Natural killer cell (primary cell): Measurements from ENCODE around the gene APLF. TPM values are rescaled to one million over a fixed set of nuclear protein-coding genes. Genes with fewer than 3 reads are reported as not detected.
A peak's percentile ranks its signal among the peaks of the same experiment; 100 is the strongest.
"Not testable (repeated sequence)": the region's sequence is repeated elsewhere in the genome, so short reads cannot be mapped to it uniquely, and the experiment has no call there.

Experiments used
- ATAC-seq, 3 donors: fragments of 150-1000 bp in 2 of 3; fragments of 200-7000 bp in 1 of 3; cut with Tn5 transposase; 1 replicate in 1 of 3; 2 replicates in 2 of 3; pipeline ENCODE4 v1.10.0; 2021; ENCODE audit warnings: mild to moderate bottlenecking in 2 of 3, moderate library complexity in 2 of 3
- DNase-seq, 2 donors: peaks; one replicate each; pipeline versions ENCODE4 v3.0.0 to v3.0.0-alpha.2; 2013 to 2021; ENCODE audit warnings: mixed read lengths in 1 of 2
- H3K27ac ChIP-seq: one replicate; pipeline ENCODE4 v1.5.1; 2013; ENCODE audit warnings: mild to moderate bottlenecking, low read length
- H3K27me3 ChIP-seq: one replicate; pipeline ENCODE4 v1.6.1; 2013; ENCODE audit warnings: low read length; ENCODE audit not compliant: control insufficient read depth, insufficient read depth
- H3K36me3 ChIP-seq: one replicate; pipeline ENCODE4 v1.6.1; 2013; ENCODE audit warnings: low read length; ENCODE audit not compliant: control insufficient read depth, insufficient read depth
- H3K4me1 ChIP-seq: one replicate; pipeline ENCODE4 v1.6.1; 2013; ENCODE audit warnings: low read length; ENCODE audit not compliant: control insufficient read depth, insufficient read depth
- H3K4me3 ChIP-seq: one replicate; pipeline ENCODE4 v1.5.1; 2013; ENCODE audit warnings: low read length
- H3K9me3 ChIP-seq: one replicate; pipeline ENCODE4 v1.6.1; 2013; ENCODE audit warnings: low read length; ENCODE audit not compliant: control insufficient read depth, insufficient read depth
- H3K27ac Mint-ChIP-seq, 2 donors: one replicate each; pipeline ENCODE4 v1.8.0; 2022; ENCODE audit warnings: mild to moderate bottlenecking in 2 of 2, mixed read lengths in 2 of 2, moderate library complexity in 1 of 2
- H3K27me3 Mint-ChIP-seq, 2 donors: one replicate each; pipeline ENCODE4 v1.8.0; 2022; ENCODE audit warnings: low read depth in 2 of 2, mixed read lengths in 2 of 2
- H3K36me3 Mint-ChIP-seq: one replicate; pipeline ENCODE4 v1.8.0; 2022; ENCODE audit warnings: mixed read lengths
- H3K4me1 Mint-ChIP-seq, 2 donors: one replicate each; pipeline ENCODE4 v1.8.0; 2022; ENCODE audit warnings: mixed read lengths in 2 of 2
- H3K4me3 Mint-ChIP-seq: one replicate; pipeline ENCODE4 v1.8.0; 2022; ENCODE audit warnings: mild to moderate bottlenecking, moderate library complexity, mixed read lengths
- H3K9me3 Mint-ChIP-seq, 2 donors: one replicate each; pipeline ENCODE4 v1.8.0; 2022; ENCODE audit warnings: mixed read lengths in 2 of 2
- WGBS: methylation state at CpG from one replicate; pipeline ENCODE4 v1.1.7; 2013; ENCODE audit warnings: missing lambda C conversion rate; ENCODE audit not compliant: insufficient coverage; 5-methylcytosine and 5-hydroxymethylcytosine counted together
- intact Hi-C: fragments of 100-400 bp; cut with micrococcal nuclease; formaldehyde crosslinking; loops from one replicate; pipeline ENCODE4 v1.14.2; 2022
- total RNA-seq, 4 donors: library from RNA; stranded (reverse); fragments of 120-200 nt in 1 of 4; gene quantifications; one replicate each; pipeline versions ENCODE4 v1.2.3 to v1.2.4, GENCODE V29; 2013 to 2022
- TF ChIP-seq, protein P1 (sequence below): fragments of 200-600 bp; IDR thresholded peaks from one replicate; pipeline ENCODE4 v1.8.0; 2022; ENCODE audit warnings: antibody characterized with exemption

Gene APLF
- total RNA-seq, 3 donors from 2014 or later (not counting 1 experiment from before 2014, with no cell fraction given) = 2.2 to 4.3 (median 3.8) TPM

DNA sequence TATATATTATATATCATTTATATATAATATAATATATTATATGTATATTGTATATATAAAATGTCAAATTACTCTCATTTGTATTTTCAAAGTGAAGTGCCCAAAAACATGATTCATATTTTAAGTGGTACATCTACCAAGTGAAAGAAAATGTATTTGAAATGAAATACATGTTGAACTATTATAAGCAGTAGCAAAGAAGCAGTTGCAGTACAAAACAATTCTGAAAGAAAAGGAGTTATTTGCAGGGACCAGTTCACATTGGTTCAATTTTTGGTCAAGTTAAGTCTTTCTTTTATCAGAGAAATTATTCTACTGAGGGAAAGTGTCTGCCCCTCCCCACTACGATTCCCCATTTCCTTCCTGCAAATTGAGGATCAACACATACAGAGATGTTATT is 51.9 kb downstream of the APLF start:
- H3K27me3 Mint-ChIP-seq = no peaks in the 10 kb centered on the region
- no peak overlapping the region for H3K27ac Mint-ChIP-seq
- H3K36me3 Mint-ChIP-seq = no peaks in the 10 kb centered on the region
- no peak overlapping the region for H3K4me3 ChIP-seq
- H3K4me3 Mint-ChIP-seq = no peak overlapping the region
- H3K27me3 ChIP-seq = no peaks in the 10 kb centered on the region
- H3K27ac ChIP-seq = no peak overlapping the region
- WGBS = no CpG with 5 or more reads among the region's 1 CpG
- TF ChIP-seq, protein P1, sequence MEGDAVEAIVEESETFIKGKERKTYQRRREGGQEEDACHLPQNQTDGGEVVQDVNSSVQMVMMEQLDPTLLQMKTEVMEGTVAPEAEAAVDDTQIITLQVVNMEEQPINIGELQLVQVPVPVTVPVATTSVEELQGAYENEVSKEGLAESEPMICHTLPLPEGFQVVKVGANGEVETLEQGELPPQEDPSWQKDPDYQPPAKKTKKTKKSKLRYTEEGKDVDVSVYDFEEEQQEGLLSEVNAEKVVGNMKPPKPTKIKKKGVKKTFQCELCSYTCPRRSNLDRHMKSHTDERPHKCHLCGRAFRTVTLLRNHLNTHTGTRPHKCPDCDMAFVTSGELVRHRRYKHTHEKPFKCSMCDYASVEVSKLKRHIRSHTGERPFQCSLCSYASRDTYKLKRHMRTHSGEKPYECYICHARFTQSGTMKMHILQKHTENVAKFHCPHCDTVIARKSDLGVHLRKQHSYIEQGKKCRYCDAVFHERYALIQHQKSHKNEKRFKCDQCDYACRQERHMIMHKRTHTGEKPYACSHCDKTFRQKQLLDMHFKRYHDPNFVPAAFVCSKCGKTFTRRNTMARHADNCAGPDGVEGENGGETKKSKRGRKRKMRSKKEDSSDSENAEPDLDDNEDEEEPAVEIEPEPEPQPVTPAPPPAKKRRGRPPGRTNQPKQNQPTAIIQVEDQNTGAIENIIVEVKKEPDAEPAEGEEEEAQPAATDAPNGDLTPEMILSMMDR = no peak
- no peaks in the 10 kb centered on the region for H3K9me3 ChIP-seq
- intact Hi-C loops = loop anchor here (5.0 to 10.0 kb wide), 2 partner anchors 52 to 154 kb away; partner anchors contain the start of genes APLF, FBXO48 and PLEK
- H3K9me3 Mint-ChIP-seq = peaks cover 0 to under 1% of the 10 kb centered on the region in 2 donors
- H3K4me1 Mint-ChIP-seq = no peaks in the 10 kb centered on the region
- DNase-seq (no peak), ATAC-seq (peak in 1 of 3 donors; percentile 24)
- no peaks in the 10 kb centered on the region for H3K4me1 ChIP-seq
- no peaks in the 10 kb centered on the region for H3K36me3 ChIP-seq

DNA sequence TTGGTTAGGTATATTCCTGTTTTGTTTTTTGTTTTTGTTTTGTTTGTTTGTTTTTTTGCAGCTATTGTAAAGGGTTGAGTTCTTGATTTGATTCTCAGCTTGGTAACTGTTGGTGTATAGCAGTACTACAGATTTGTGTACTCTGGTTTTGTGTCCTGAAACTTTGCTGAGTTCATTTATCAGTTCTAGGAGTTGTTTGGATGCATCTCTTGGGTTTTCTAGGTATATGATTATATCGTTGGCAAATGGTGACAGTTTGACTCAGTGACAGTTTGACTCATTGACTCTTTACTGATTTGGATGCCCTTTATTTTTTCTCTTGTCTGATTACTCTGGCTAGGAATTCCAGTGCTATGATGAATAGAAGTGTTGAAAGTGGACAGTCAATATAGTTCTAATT is 53.7 kb downstream of the APLF start:
- no peaks in the 10 kb centered on the region for H3K4me1 ChIP-seq
- no peak overlapping the region for H3K27ac Mint-ChIP-seq
- no peaks in the 10 kb centered on the region for H3K36me3 Mint-ChIP-seq
- 69% methylated on average over 1 of the region's 1 CpG for WGBS
- H3K27me3 Mint-ChIP-seq = no peaks in the 10 kb centered on the region
- intact Hi-C loops = no loop called here
- no peaks in the 10 kb centered on the region for H3K9me3 ChIP-seq
- TF ChIP-seq, protein P1 = no peak
- DNase-seq (no peak), ATAC-seq (no peak)
- H3K4me3 ChIP-seq = no peak overlapping the region
- H3K4me3 Mint-ChIP-seq = no peak overlapping the region
- H3K9me3 Mint-ChIP-seq = no peaks in the 10 kb centered on the region
- no peaks in the 10 kb centered on the region for H3K4me1 Mint-ChIP-seq
- no peaks in the 10 kb centered on the region for H3K27me3 ChIP-seq
- no peaks in the 10 kb centered on the region for H3K36me3 ChIP-seq
- H3K27ac ChIP-seq = no peak overlapping the region

DNA sequence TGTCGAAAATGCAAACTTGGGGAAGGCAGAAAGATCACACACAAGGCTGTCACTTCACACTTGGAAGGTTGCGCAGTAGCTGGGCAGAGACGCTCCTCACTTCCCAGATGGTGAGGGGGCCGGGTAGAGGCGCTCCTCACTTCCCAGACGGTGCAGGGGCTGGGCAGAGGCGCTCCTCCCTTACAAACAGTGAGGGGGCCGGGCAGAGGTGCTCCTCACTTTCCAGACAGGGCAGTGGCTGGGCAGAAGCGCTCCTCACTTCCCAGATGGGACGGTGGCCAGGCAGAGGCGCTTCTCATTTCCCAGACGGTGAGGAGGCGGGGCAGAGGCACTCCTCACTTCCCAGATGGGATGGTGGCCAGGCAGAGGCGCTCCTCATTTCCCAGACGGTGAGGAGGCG is 59.6 kb downstream of the APLF start:
- H3K9me3 ChIP-seq, H3K36me3 Mint-ChIP-seq, H3K27me3 Mint-ChIP-seq, DNase-seq, H3K36me3 ChIP-seq, H3K9me3 Mint-ChIP-seq, H3K27ac ChIP-seq, H3K27me3 ChIP-seq, H3K4me1 Mint-ChIP-seq, ATAC-seq, intact Hi-C loops, H3K27ac Mint-ChIP-seq, H3K4me1 ChIP-seq, H3K4me3 ChIP-seq, H3K4me3 Mint-ChIP-seq: not testable (repeated sequence)
- WGBS = 97% methylated on average over 16 of the region's 16 CpGs

DNA sequence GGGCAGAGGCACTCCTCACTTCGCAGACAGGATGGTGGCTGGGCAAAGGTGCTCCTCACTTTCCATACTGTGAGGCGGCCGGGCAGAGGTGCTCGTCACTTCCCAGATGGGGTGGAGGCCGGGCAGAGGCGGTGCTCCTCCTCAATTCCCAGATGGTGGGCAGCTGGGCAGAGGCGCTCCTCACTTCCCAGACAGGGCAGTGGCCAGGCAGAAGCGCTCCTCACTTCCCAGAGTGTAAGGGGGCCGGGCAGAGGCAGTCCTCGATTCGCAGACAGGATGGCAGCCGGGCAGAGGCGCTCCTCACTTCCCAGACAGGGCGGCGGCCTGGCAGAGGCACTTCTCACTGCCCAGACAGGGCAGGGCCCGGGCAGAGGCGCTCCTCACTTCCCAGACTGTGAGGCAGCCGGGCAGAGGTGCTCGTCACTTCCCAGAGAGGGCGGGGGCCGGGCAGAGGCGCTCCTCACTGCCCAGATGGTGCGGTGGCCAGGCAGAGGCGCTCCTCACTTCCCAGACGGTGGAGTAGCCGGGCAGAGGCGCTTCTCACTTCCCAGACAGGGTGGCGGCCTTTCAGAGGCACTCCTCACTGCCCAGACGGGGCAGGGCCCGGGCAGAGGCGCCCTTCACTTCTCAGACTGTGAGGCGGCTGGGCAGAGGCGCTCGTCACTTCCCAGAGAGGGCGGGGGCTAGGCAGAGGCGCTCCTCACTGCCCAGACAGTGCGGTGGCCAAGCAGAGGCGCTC is 60.1 kb downstream of the APLF start:
- H3K27me3 Mint-ChIP-seq, intact Hi-C loops, H3K36me3 ChIP-seq, DNase-seq, H3K27me3 ChIP-seq, H3K9me3 Mint-ChIP-seq, H3K4me1 ChIP-seq, H3K27ac ChIP-seq, H3K4me1 Mint-ChIP-seq, H3K4me3 ChIP-seq, ATAC-seq, H3K36me3 Mint-ChIP-seq, H3K27ac Mint-ChIP-seq, H3K4me3 Mint-ChIP-seq, H3K9me3 ChIP-seq: not testable (repeated sequence)
- 95% methylated on average over 38 of the region's 38 CpGs for WGBS

DNA sequence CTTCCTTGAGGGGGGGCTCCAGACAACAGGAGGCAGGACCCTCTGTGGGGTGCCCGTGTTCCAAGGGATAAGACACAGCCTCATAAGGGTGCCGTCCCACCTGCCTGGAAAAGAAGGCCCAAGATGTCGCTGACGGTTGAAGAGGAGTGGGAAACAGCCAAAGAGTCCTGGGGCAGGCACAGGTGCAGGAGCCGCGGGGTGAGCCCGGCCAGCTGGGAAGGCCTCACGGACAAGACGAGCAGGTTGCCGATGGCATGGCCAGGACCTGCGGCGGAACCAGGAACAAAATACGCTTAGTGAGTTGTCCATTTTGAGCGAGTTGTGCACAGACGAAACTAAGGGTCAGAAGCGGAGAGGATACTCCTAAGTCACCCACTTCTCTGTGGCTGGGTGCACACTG is 61.8 kb downstream of the APLF start:
- ATAC-seq = not testable (repeated sequence)

DNA sequence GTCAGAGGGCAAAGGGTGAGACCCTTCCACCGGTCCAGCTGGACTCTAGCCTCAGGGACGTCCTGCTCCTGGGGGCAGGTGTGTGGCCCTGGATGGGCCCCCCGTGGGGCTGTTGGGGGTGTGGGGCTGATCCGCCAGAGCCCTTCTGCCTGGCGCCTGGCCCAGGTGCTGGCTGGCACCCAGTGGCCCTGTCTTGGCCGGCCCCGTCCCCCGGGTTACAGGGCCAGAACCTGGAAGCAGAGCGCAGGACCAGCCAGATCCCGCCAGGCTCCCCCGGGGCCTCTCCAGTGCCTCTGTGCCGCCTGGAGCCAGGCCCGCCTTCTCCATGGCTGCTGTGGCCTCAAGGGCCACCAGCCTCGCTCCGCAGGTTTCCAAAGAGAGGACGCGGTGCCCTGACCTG is 62.3 kb downstream of the APLF start:
- H3K36me3 Mint-ChIP-seq, H3K4me3 ChIP-seq, H3K9me3 ChIP-seq, ATAC-seq, H3K9me3 Mint-ChIP-seq, H3K4me1 Mint-ChIP-seq, H3K4me3 Mint-ChIP-seq, H3K27ac Mint-ChIP-seq, DNase-seq, intact Hi-C loops, H3K27me3 Mint-ChIP-seq, H3K4me1 ChIP-seq, H3K27ac ChIP-seq, H3K27me3 ChIP-seq, H3K36me3 ChIP-seq: not testable (repeated sequence)
- 96% methylated on average over 10 of the region's 17 CpGs for WGBS

More for the DNA sequence above, 61.8 kb downstream of the APLF start:
- intact Hi-C loops, DNase-seq, H3K36me3 Mint-ChIP-seq, H3K27me3 ChIP-seq, H3K9me3 Mint-ChIP-seq, H3K27ac ChIP-seq, H3K36me3 ChIP-seq, H3K4me1 Mint-ChIP-seq, H3K27ac Mint-ChIP-seq, H3K27me3 Mint-ChIP-seq, H3K4me3 ChIP-seq, H3K4me1 ChIP-seq, H3K4me3 Mint-ChIP-seq, H3K9me3 ChIP-seq: not testable (repeated sequence)
- WGBS = 96% methylated on average over 14 of the region's 16 CpGs
